NT2/D1 (cell line): Measurements from ENCODE around the gene RGS16.

Experiments
- SUZ12 ChIP-seq: IDR thresholded peaks from 2 replicates; pipeline ENCODE4 v1.6.1; 2011; ENCODE audit not compliant: insufficient read length, insufficient read depth; ENCODE audit errors: extremely low read depth
- YY1 ChIP-seq: IDR thresholded peaks from 2 replicates; pipeline ENCODE4 v1.6.1; 2011; ENCODE audit not compliant: insufficient read length, insufficient read depth
- ZNF274 ChIP-seq: IDR thresholded peaks from 2 replicates; pipeline ENCODE4 v1.6.1; 2011; ENCODE audit warnings: mild to moderate bottlenecking, low read depth, low read length

DNA sequence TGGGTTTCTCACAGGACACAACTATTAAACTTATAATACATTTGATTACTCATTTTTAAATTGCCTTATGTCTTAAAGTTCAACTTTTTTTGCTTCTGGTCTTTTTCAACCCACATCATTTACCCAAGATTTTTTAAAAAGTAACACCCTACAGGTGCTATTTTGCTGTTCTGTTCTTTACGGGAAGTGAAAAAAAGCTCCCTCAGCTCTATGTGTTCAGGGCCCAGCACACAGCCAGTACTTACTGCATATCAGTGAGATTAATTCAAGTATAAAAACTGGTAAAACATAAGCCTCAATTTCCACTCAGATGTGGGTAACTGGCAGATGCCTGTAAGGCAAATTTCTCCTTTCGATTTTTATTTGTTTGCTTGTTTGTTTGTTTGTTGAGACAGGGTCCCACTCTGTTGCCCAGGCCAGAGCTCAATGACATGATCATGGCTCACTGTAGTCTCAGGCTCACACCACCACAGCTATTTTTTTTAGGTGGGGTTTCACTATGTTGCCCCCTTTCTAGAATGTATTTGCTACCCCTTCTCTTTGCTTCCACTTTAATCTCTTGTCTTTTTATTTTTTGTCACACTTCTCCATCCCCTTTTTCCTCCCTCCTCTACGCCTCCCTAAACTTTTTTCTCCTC is 35.4 kb downstream of the RGS16 start:
- no peak for TF ChIP-seq SUZ12
- TF ChIP-seq ZNF274 = no peak
- TF ChIP-seq YY1 = no peak
